ENCODE results near the gene ARHGAP42. TPM values are rescaled to one million over a fixed set of nuclear protein-coding genes. Genes with fewer than 3 reads are reported as not detected.

The ARHGAP42 gene
- total RNA-seq, 1 experiment from 2014 or later, result 21.5 TPM

DNA sequence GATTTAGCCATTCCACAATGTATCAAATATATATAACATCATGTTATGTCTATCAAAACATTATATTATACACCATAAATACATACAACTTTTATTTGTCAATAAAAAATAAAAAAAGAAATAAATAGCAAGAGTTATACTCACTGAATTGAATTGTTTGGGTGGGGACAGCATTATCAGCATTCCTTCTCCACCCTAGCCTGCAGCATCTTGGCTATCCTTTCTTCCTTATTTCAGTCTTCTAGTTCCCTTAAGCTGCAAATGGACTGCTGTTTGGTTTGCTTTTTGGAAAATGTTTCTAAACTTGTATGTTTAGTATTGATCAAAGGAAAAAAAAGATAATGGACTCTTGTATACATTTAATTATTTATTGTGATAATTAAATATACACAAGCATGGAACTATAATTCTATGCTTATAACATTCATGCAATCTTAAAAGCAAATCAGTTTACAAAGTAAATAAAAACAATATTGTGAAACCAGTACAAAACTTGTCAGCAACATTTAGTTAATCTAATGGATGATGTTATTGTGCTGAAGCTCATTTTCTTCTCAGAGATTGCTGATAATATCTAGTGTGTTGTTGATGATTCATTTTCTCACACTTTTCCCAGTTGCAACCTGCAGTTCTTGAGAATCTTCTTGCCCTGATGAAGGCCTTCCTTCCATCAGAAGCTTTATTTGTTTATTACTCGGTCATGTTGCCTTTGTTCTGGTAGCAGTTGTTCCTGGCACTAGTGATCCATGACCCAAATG lies 5.0 kb downstream of the ARHGAP42 start:
- DNase-seq, result no peak
- H3K4me3 ChIP-seq (ENCODE audit: insufficient read depth, low read depth, low read length), result no peak overlapping the region
- H3K27me3 ChIP-seq (ENCODE audit: control insufficient read depth, insufficient read depth, low read length), result no peaks in the 10 kb centered on the region
- H3K36me3 ChIP-seq (replicated peaks; ENCODE audit: control insufficient read depth, insufficient read depth, low read length), result no peaks in the 10 kb centered on the region

DNA sequence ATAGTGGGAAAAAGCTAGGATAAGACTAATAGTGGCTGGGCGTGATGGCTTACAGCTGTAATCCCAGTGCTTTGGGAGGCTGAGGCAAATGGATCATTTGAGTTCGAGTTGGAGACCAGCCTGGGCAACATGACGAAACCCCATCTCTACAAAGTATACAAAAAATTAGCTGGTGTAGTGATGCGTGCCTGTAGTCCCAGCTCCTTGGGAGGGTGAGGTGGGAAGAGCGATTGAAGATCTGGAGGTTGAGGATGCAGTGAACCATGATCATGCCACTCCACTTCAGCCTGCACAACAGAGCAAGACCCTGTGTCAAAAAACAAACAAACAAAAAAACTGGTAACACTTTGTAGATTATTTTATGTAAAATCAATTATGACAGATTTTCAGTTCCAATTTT lies 8.8 kb downstream of the ARHGAP42 start:
- DNase-seq, result no peak
- no peak overlapping the region for H3K4me3 ChIP-seq (ENCODE audit: insufficient read depth, low read depth, low read length)
- H3K27me3 ChIP-seq (ENCODE audit: control insufficient read depth, insufficient read depth, low read length), result no peaks in the 10 kb centered on the region
- no peaks in the 10 kb centered on the region for H3K36me3 ChIP-seq (replicated peaks; ENCODE audit: control insufficient read depth, insufficient read depth, low read length)

DNA sequence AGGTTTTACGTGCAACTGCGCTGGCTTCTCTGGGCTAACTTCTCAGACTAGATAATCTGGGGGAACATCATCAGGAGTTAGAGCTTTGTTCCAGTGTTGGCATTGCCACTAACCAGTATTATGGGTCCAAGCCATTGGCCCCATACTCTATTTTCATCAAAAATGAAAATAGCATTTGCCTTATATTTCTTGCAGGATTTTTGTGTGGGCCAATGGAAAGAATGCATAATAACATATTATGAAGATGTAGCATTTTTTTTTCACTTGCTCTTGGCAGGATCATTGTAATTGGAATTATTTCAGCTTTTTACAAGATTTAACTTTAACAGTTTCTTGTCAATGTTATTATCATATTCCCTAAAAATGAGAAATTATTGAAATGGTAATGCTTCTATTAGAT lies 16.1 kb downstream of the ARHGAP42 start:
- no peak for DNase-seq
- no peaks in the 10 kb centered on the region for H3K36me3 ChIP-seq (replicated peaks; ENCODE audit: control insufficient read depth, insufficient read depth, low read length)
- no peak overlapping the region for H3K4me3 ChIP-seq (ENCODE audit: insufficient read depth, low read depth, low read length)
- no peaks in the 10 kb centered on the region for H3K27me3 ChIP-seq (ENCODE audit: control insufficient read depth, insufficient read depth, low read length)

DNA sequence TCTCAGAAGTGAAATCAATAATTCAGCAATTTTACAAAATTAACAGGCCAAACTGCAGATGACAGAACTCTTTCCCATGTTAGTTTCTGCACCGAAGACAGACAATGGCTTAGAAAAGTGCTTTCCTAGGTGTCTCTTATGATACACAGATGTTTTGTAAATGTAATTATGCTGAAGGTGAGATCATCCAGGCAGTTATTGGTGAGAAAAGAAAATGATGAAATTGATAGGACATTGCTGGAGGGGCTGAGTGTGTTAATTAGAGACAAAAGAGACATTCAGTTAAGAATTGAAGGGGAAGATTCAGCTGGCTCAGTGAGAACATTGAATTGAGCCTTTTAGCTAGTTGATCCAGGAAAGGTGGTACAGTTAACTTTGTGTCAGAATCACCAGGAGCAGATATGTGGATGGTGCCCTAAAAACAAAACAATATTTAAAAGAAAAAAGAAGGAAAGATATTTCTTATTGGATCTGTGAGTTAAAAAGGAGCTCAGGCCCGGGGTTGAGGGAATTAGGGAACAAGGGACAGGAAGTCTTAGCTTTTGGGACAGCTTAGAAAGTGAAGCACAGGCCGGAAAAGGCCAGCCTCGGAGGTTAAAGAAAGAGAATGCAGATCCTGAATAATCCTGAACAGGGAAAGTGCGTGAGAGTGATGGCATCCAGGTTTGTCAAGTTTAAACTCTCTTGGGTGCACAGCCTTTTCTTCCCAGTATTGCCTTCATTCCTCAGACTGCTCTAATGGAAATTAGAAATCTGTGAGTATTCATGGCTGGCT lies 16.9 kb downstream of the ARHGAP42 start:
- DNase-seq, result no peak
- Histone ChIP-seq H3K36me3 (replicated peaks; ENCODE audit: control insufficient read depth, insufficient read depth, low read length) (no peaks in the 10 kb centered on the region), H3K27me3 (ENCODE audit: control insufficient read depth, insufficient read depth, low read length) (no peaks in the 10 kb centered on the region), H3K4me3 (ENCODE audit: insufficient read depth, low read depth, low read length) (no peak overlapping the region)

DNA sequence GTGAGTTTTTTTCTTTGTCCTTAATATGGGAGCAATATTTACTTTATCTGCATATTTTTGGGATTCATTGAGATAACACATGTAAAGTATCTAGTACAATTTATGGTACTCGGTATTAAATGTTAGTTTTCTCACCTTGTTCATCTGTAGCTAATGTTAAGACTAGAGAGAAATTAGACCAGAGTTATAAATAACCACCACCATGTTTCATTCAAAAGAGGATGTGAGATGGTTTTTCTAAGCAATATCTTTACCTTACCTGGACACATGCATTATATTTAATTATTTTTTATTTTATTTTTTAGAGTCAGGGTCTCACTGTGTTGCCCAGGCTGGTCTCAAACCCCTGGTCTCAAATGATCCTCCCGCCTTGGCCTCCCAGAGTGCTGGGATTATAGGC lies 18.4 kb downstream of the ARHGAP42 start:
- Histone ChIP-seq H3K36me3 (replicated peaks; ENCODE audit: control insufficient read depth, insufficient read depth, low read length) (no peaks in the 10 kb centered on the region), H3K4me3 (ENCODE audit: insufficient read depth, low read depth, low read length) (no peak overlapping the region), H3K27me3 (ENCODE audit: control insufficient read depth, insufficient read depth, low read length) (no peaks in the 10 kb centered on the region)
- no peak for DNase-seq

DNA sequence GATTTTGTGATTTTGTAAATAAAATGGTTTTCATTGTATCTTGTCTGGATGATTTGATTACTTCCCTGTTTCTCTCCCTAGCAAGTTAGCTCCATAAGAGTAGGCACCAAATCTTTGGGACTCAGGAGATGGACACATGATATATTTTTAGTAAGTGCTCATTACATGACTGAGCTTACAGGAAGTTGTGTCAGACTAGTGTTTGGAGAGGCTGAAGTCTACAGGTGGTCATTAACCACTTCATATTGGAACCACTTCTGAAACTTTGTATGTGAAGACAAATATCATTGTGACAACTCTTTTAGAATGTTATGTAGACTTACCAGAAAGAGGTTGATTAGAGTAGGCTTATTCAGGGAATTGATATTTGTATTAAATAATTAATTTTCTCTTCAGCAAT lies 19.1 kb downstream of the ARHGAP42 start:
- no peak for DNase-seq
- no peak overlapping the region for H3K4me3 ChIP-seq (ENCODE audit: insufficient read depth, low read depth, low read length)
- H3K36me3 ChIP-seq (replicated peaks; ENCODE audit: control insufficient read depth, insufficient read depth, low read length), result no peaks in the 10 kb centered on the region
- H3K27me3 ChIP-seq (ENCODE audit: control insufficient read depth, insufficient read depth, low read length), result no peaks in the 10 kb centered on the region

DNA sequence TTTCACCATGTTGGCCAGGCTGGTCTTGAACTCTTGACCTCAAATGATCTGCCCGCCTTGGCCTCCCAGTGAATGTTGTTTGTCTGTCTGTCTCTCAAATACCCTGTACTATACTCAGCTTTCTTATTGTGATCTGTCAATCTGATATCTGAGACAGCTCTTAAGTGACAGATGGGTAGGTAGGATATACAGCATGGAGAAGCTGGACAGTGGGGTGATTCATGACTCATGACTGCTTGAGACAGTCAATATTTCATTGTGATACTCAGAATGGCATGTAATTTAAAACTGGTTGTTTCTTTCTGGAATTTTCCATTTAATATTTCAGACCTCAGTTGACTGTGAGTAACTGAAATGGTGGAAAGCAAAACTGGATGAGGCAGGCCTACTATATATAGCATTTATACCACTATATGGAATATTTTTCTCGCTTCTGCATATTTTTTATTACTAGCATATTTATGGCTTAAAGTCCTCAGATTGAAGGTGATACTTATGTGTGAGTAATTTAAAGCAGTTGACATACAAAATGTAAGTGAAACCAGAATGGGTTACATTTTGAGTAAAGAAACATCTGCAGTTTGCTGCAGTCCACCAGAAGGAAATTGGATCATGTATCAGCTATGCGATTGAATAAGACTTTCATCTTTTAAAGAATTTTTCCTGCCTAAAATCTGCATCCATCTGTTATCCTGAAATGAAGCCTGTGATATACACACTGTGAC lies 22.3 kb downstream of the ARHGAP42 start:
- DNase-seq, result no peak
- Histone ChIP-seq H3K4me3 (ENCODE audit: insufficient read depth, low read depth, low read length) (no peak overlapping the region), H3K27me3 (ENCODE audit: control insufficient read depth, insufficient read depth, low read length) (no peaks in the 10 kb centered on the region), H3K36me3 (replicated peaks; ENCODE audit: control insufficient read depth, insufficient read depth, low read length) (no peaks in the 10 kb centered on the region)

DNA sequence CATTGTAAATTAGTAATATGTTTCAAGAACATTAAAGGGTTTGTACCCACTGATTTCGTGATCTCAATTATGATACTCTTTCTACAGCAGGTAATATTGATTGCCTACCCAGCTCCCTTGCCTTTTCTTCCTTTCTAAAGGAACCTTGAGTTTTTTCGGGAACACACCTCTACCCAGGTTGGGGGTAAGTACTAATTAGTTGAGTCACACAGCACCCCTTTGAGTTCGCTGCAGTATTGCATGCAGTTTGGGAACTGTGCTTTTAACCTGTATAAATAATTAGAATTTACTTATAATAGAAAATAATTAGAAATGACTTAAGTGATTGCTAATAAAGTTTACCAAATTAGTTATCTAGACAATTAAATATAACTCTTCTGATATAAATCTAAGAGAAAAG lies 24.9 kb downstream of the ARHGAP42 start:
- Histone ChIP-seq H3K4me3 (ENCODE audit: insufficient read depth, low read depth, low read length) (no peak overlapping the region), H3K27me3 (ENCODE audit: control insufficient read depth, insufficient read depth, low read length) (no peaks in the 10 kb centered on the region), H3K36me3 (replicated peaks; ENCODE audit: control insufficient read depth, insufficient read depth, low read length) (no peaks in the 10 kb centered on the region)
- no peak for DNase-seq

DNA sequence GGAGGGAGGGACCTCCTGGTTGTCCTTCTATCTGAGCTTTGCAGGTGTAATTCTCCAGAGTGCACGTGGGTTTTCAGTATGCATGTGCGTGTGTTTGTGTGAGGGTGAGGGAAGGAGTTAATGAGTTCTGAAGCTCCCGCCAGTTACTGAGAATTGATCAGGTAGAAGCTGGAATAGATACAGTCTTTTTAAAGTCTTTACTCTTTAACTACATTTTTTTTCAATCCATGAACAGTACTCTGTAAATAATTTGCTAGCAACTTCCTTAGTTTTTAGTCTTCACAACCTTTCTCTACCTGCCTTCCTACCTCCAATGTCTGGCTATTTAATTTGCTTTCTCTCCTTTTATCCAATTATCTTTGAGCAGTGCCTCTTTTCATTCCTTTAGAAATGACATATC lies 25.5 kb downstream of the ARHGAP42 start:
- no peak for DNase-seq
- no peaks in the 10 kb centered on the region for H3K36me3 ChIP-seq (replicated peaks; ENCODE audit: control insufficient read depth, insufficient read depth, low read length)
- H3K4me3 ChIP-seq (ENCODE audit: insufficient read depth, low read depth, low read length), result no peak overlapping the region
- H3K27me3 ChIP-seq (ENCODE audit: control insufficient read depth, insufficient read depth, low read length), result no peaks in the 10 kb centered on the region

DNA sequence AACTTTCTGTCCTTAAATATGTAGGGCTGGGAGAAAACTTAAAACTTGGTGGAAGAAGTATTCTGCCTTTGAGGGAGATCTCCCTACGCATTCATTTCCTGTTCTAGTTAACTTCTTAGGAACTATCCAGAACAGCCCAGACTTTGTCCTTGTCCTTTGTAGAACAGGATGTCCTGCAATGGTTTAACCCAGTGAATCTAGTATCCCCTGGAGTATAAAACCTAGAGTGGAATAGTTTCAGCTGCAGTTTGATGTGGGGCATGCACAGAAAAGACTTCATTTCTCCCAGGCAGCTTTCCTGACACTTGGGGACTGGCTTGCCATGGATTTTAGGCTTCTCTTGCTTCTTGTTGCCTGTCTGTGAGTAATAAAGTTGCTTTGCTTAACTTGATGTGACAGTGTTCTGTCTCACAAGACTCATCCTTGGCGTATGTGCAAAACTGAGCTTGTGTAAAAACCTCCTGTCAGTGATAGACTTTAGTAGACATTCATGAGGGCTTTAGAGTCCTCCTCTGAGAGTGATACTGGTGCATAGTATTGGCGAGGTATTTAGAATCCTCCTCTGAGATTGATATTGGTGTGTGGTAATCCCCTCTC lies 28.2 kb downstream of the ARHGAP42 start:
- no peak overlapping the region for H3K4me3 ChIP-seq (ENCODE audit: insufficient read depth, low read depth, low read length)
- no peaks in the 10 kb centered on the region for H3K36me3 ChIP-seq (replicated peaks; ENCODE audit: control insufficient read depth, insufficient read depth, low read length)
- H3K27me3 ChIP-seq (ENCODE audit: control insufficient read depth, insufficient read depth, low read length), result no peaks in the 10 kb centered on the region

DNA sequence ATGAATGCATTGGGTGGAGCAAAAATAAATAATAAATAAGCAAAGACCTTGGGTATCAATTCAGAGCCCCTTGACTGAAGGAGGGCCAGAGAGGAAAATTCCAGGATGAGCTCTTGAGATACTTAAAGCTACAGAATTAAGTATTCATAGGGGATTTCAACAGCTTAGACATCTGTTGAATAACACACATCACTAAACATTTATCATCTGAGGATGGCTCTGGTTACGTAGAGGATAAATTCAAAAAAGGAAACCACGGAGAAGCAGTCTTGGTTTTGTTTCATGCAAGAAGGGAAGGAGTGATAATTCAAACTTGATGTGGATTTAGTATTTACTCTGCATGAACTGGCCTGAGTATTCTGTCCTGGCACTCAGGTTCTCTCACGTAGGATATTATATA lies 29.8 kb downstream of the ARHGAP42 start:
- H3K36me3 ChIP-seq (replicated peaks; ENCODE audit: control insufficient read depth, insufficient read depth, low read length), result no peaks in the 10 kb centered on the region
- H3K4me3 ChIP-seq (ENCODE audit: insufficient read depth, low read depth, low read length), result no peak overlapping the region
- no peak for DNase-seq
- H3K27me3 ChIP-seq (ENCODE audit: control insufficient read depth, insufficient read depth, low read length), result no peaks in the 10 kb centered on the region

More for the DNA sequence above, 28.2 kb downstream of the ARHGAP42 start:
- DNase-seq, result no peak

DNA sequence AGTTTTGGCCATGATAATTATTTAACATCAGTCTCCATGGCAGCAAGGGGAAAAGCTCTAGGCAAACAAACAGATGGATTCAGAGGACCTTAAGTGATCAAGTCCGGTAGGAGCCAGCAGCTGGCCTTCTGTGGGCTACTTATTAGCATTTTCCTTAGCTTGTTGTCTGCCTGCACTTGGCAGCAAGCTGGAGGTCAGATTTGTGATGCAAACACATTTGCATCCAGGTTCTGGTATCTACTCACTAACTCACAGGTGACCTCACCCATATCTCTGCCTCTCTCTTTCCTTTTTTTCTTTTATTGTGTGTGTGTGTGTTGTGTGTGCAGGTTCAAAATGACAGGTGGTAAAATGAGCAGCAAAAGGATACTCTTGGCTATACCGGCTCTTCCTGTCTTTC lies 32.3 kb downstream of the ARHGAP42 start:
- peak; percentile 29 for DNase-seq

DNA sequence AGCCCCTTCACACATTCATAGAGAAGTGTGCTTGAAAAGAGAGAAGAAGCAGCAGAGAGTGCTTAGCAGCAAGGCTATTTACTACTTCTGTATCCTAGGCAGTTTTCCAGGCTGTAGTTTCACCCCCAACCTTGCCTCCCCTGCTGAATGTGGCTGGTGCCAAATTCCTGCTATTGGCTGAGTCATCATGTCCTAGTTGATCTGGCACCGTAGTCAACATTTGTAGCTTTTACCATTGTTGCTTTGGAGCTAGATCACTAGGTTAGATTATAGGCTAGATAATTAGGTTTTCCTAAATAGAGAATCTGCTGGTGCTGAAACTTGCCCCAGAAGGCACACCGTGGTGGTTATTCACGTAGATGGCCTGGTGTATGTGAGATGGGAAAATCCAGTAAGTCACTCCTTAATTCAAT lies 32.7 kb downstream of the ARHGAP42 start:
- no peaks in the 10 kb centered on the region for H3K27me3 ChIP-seq (ENCODE audit: control insufficient read depth, insufficient read depth, low read length)
- H3K4me3 ChIP-seq (ENCODE audit: insufficient read depth, low read depth, low read length), result no peak overlapping the region
- no peaks in the 10 kb centered on the region for H3K36me3 ChIP-seq (replicated peaks; ENCODE audit: control insufficient read depth, insufficient read depth, low read length)
- DNase-seq, result peak; percentile 45

More for the DNA sequence above, 32.3 kb downstream of the ARHGAP42 start:
- Histone ChIP-seq H3K36me3 (replicated peaks; ENCODE audit: control insufficient read depth, insufficient read depth, low read length) (no peaks in the 10 kb centered on the region), H3K4me3 (ENCODE audit: insufficient read depth, low read depth, low read length) (no peak overlapping the region), H3K27me3 (ENCODE audit: control insufficient read depth, insufficient read depth, low read length) (no peaks in the 10 kb centered on the region)

DNA sequence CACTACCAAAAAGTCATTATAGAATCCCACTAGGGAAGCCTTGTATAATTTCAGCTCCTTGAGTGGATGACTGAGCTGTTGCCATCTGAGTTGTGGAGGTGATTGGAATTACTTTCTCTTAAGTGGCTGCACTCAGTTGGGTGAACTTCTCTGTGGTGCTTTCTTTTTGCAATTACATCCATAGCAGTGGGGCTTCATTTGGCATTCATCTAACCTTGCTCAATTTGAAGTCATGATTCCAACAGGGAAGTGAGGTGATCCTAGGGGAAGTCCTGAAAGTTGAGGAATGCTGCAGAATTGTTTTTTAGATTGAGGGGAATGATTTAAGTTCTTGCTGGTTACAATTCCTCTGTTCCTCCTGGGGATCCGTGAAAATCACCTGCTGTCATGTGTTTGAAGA lies 39.6 kb downstream of the ARHGAP42 start:
- peak; percentile 43 for DNase-seq
- Histone ChIP-seq H3K27me3 (ENCODE audit: control insufficient read depth, insufficient read depth, low read length) (no peaks in the 10 kb centered on the region), H3K4me3 (ENCODE audit: insufficient read depth, low read depth, low read length) (no peak overlapping the region), H3K36me3 (replicated peaks; ENCODE audit: control insufficient read depth, insufficient read depth, low read length) (no peaks in the 10 kb centered on the region)
